Gastrocnemius medialis (tissue), 4 donors: ENCODE measurements around the gene ARHGAP11B.

Experiments used
- POLR2A ChIP-seq, 2 donors: fragments of 450-650 bp; IDR thresholded peaks; one replicate each; pipeline ENCODE4 v1.6.1; 2017; ENCODE audit warnings: antibody characterized with exemption in 2 of 2, mild to moderate bottlenecking in 2 of 2, moderate library complexity in 2 of 2
- TF ChIP-seq, protein P1 (sequence below), 5 experiments: fragments of 450-650 bp in 3 of 5; fragments of 200-600 bp in 2 of 5; sonication (generic) in 2 of 5; IDR thresholded peaks in 4 of 5; conservative IDR thresholded peaks in 1 of 5; 1 replicate in 4 of 5; 2 replicates in 1 of 5; pipeline ENCODE4 v1.5.1; 2016 to 2019; ENCODE audit warnings: antibody characterized with exemption in 5 of 5, mild to moderate bottlenecking in 3 of 5, moderate library complexity in 3 of 5

- TF ChIP-seq, protein P1, sequence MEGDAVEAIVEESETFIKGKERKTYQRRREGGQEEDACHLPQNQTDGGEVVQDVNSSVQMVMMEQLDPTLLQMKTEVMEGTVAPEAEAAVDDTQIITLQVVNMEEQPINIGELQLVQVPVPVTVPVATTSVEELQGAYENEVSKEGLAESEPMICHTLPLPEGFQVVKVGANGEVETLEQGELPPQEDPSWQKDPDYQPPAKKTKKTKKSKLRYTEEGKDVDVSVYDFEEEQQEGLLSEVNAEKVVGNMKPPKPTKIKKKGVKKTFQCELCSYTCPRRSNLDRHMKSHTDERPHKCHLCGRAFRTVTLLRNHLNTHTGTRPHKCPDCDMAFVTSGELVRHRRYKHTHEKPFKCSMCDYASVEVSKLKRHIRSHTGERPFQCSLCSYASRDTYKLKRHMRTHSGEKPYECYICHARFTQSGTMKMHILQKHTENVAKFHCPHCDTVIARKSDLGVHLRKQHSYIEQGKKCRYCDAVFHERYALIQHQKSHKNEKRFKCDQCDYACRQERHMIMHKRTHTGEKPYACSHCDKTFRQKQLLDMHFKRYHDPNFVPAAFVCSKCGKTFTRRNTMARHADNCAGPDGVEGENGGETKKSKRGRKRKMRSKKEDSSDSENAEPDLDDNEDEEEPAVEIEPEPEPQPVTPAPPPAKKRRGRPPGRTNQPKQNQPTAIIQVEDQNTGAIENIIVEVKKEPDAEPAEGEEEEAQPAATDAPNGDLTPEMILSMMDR (IDR thresholded peaks at IDR 0.05 in 4 of 5, conservative IDR thresholded peaks at IDR 0.05 in 1 of 5): no peak
- no peak for TF ChIP-seq POLR2A (IDR thresholded peaks at IDR 0.05)
Measured at GRCh38 chr15:30675126-30675525, 49.2 kb downstream of the ARHGAP11B start.
